ENCODE data around the gene BUD31.
"Not testable (repeated sequence)": the region's sequence is repeated elsewhere in the genome, so short reads cannot be mapped to it uniquely, and the experiment has no call there.

DNA sequence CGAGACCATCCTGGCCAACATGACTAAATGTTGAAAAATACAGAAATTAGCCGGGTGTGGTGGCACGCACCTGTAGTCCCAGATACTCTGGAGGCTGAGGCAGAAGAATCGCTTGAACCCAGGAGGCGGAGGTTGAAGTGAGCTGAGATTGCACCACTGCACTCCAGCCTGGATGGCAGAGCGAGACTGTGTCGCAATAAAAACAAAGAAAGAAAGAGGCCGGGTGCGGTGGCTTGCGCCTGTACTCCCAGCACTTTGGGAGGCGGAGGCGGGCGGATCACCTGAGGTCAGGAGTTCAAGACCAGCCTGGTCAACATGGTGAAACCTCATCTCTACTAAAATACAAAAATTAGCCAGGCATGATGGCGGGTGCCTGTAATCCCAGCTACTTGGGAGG, 21.5 kb upstream of the BUD31 start:
- TF ChIP-seq, protein P1, sequence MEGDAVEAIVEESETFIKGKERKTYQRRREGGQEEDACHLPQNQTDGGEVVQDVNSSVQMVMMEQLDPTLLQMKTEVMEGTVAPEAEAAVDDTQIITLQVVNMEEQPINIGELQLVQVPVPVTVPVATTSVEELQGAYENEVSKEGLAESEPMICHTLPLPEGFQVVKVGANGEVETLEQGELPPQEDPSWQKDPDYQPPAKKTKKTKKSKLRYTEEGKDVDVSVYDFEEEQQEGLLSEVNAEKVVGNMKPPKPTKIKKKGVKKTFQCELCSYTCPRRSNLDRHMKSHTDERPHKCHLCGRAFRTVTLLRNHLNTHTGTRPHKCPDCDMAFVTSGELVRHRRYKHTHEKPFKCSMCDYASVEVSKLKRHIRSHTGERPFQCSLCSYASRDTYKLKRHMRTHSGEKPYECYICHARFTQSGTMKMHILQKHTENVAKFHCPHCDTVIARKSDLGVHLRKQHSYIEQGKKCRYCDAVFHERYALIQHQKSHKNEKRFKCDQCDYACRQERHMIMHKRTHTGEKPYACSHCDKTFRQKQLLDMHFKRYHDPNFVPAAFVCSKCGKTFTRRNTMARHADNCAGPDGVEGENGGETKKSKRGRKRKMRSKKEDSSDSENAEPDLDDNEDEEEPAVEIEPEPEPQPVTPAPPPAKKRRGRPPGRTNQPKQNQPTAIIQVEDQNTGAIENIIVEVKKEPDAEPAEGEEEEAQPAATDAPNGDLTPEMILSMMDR (IDR thresholded peaks at IDR 0.05; ENCODE audit: low read depth, low read length, poor library complexity, severe bottlenecking): not testable (repeated sequence)
- TF ChIP-seq EZH2phosphoT487 (IDR thresholded peaks at IDR 0.05; ENCODE audit: borderline replicate concordance, low read length): not testable (repeated sequence)
